GM18870 (cell line): ENCODE results near the gene KCNH2.
"Not testable (repeated sequence)": the region's sequence is repeated elsewhere in the genome, so short reads cannot be mapped to it uniquely, and the experiment has no call there.

Experiments used
- ATAC-seq: cut with Tn5 transposase; IDR thresholded peaks from one replicate; pipeline ENCODE4 v1.9.1; 2021; ENCODE audit warnings: moderate library complexity; ENCODE audit not compliant: unreplicated experiment

The KCNH2 gene

GRCh38 chr7:151012031-151012692, 34.0 kb upstream of the KCNH2 start:
- no peak for ATAC-seq

- not testable (repeated sequence) for ATAC-seq
These were observed 33.5 kb upstream of the KCNH2 start for GRCh38 chr7:151011616-151012015.

GRCh38 chr7:151011097-151011409, 32.9 kb upstream of the KCNH2 start:
- ATAC-seq = no peak

GRCh38 chr7:151010307-151011096, 32.4 kb upstream of the KCNH2 start:
- no peak for ATAC-seq

- no peak for ATAC-seq
These were observed 31.9 kb upstream of the KCNH2 start for GRCh38 chr7:151010037-151010306.

GRCh38 chr7:151009327-151010036, 31.4 kb upstream of the KCNH2 start:
- ATAC-seq = no peak

- peak; percentile 65 for ATAC-seq
These were observed 30.6 kb upstream of the KCNH2 start for GRCh38 chr7:151008511-151009323.

GRCh38 chr7:151008143-151008510, 30.0 kb upstream of the KCNH2 start:
- no peak for ATAC-seq

- ATAC-seq = no peak
These were observed 29.4 kb upstream of the KCNH2 start for GRCh38 chr7:151007469-151007898.

- ATAC-seq = no peak
These were observed 28.6 kb upstream of the KCNH2 start for GRCh38 chr7:151006590-151007300.

GRCh38 chr7:151005566-151005965, 27.4 kb upstream of the KCNH2 start:
- no peak for ATAC-seq

GRCh38 chr7:151003572-151003971, 25.5 kb upstream of the KCNH2 start:
- ATAC-seq = no peak

GRCh38 chr7:151001546-151001945, 23.4 kb upstream of the KCNH2 start:
- no peak for ATAC-seq

GRCh38 chr7:151000897-151001495, 22.9 kb upstream of the KCNH2 start:
- no peak for ATAC-seq

GRCh38 chr7:150999497-151000230, 21.5 kb upstream of the KCNH2 start:
- ATAC-seq = no peak

- no peak for ATAC-seq
These were observed 20.9 kb upstream of the KCNH2 start for GRCh38 chr7:150999001-150999400.

- no peak for ATAC-seq
These were observed 20.2 kb upstream of the KCNH2 start for GRCh38 chr7:150998341-150998740.

- ATAC-seq = no peak
These were observed 19.7 kb upstream of the KCNH2 start for GRCh38 chr7:150997817-150998216.

GRCh38 chr7:150997075-150997511, 19.0 kb upstream of the KCNH2 start:
- no peak for ATAC-seq
